Measurements from ENCODE around the gene SLC17A9.

The SLC17A9 gene

DNA sequence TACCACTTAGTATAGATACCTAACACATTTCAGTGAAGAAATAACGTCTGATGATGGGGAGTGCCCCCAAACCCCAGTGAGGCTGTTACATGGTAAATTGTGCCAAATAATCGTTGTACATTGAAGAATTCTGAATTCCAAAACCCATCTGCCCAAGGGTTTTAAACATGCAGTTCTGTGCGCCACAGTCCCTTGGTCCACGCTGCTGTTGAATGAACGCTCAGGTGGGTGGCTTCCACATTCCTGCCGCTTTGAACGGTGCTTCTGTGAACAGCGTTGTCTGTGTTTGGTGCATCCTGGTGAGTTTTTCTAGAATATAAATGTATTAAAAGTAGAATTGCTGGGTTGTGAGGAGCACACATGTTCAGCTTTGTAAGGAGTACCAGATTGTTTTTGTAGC, 11.6 kb upstream of the SLC17A9 start:
- DNase-seq: no peak

DNA sequence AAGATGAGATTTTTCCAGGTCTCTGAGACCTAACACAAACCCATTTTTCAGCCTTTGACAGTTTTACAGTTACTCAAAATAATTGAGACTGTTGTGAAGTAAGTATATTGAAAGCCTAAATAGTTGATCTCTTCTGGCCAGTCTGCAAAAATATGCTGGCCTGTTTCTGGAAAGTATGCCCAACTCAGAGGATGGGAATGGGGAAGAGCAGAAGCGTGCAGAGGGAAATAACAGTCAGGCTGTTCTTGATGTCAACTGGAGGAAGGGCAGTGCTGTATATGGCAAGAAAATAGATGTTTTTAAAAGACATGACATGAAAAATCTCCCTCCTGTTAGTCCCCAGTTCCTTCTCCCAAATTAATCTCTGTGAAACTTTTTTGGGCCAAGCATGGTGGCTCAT, 10.7 kb upstream of the SLC17A9 start:
- no peak for DNase-seq

DNA sequence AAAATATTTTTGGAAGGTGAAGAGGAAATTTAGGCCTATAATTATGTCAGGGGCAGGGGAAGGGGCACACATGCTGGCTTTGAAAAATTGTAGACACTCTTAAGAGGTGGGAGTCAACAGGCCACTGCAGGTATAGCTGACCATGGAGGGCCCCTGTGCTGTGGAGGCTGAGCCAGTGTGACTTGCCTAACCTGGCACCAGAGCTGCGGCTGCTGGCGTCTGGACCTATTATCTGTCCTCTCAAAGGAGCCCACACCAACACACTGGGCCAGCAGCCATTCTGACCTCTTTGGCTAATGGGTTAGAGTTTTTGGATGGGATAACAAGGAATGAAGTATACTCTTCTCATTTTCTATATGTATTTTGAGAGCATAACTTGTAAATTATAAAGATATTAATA, 10.1 kb upstream of the SLC17A9 start:
- no peak for DNase-seq

DNA sequence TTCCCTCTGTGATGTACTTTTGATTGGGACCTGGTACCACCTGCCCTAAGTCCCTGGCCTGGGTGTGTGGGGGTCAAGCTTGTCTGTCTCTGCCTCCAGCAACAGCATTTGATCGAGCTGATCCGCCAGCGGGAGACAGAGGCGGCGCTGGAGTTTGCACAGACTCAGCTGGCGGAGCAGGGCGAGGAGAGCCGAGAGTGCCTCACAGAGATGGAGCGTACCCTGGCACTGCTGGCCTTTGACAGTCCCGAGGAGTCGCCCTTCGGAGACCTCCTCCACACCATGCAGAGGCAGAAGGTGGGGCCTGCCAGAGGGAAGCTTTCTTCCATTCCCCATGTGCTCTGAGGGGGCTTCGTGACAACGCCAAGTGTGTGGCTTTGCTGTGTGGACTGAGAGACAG, 9.1 kb upstream of the SLC17A9 start:
- no peak for DNase-seq

DNA sequence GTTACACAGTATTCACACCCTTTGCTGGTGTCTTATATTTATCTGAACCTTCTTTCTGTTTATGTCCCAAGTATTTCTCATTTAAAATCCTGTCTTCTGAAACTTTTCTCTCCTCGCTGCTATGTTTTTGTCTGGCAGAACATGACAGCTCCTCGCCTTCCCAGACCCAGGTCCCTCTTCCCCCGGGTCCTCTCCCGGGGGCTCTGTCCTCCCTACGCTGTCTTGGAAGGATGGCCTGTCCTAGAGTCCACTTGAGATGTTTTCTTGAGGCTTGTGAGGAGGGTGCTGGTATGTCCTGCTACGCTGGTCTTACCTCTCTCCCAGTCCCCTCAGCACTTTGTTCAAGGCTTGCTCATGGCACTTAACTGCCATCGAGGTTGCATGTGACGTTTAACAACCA, 8.3 kb upstream of the SLC17A9 start:
- DNase-seq: no peak

DNA sequence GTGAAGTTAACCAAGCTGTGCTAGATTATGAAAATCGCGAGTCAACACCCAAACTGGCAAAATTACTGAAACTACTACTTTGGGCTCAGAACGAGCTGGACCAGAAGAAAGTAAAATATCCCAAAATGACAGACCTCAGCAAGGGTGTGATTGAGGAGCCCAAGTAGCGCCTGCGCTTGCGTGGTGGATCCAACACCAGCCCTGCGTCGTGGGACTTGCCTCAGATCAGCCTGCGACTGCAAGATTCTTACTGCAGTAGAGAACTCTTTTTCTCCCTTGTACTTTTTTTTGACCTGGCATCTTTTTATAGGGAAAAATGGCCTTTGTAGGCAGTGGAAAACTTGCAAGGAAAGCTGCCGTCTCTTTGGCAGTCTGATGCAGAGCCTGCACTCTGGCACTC, 7.8 kb upstream of the SLC17A9 start:
- DNase-seq: no peak

DNA sequence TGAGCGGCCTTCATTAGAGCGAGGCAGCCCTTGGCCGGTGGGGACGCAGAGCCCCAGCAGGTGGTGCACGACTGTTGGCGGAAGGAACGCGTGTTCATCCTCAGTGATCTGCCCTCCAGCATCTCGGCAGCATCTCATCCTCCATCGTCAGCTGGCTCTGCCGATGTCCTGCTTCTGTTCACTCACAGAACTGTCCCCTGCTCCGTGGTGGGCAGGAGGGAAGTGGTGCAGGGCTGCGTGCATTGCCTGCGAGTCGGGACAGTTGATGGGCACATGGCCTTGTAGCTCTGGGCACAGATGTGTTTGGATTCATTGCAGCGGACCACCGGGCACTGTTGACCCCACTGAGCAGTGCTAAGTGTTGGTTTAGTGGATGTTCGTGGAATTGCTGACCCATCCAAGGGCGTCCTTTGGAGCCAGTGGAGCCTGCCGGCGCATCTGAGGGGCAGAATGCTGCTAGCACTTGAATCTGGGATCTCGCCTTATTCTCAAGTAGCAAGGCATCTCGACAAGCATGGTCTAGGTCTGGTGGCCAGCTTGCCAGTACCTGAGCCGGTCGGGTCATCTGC, 6.7 kb upstream of the SLC17A9 start:
- no peak for DNase-seq

DNA sequence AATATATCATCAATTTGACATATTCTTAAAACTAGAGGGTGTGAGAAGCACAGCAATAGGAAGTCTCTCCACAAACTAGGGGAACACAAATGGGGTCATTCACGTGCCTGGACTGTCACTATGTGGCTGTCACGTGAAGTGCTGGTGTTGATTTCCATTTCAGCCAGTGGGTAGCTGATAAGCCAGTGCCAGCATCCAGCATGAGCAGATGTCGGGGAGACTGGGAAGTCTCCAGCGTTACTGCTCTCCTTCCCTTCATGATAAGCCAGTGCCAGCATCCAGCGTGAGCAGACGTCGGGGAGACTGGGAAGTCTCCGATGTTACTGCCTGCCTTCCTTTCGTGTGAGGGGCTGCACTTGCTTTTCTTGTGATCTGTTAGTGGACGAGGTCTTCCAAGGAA, 5.6 kb upstream of the SLC17A9 start:
- no peak for DNase-seq

DNA sequence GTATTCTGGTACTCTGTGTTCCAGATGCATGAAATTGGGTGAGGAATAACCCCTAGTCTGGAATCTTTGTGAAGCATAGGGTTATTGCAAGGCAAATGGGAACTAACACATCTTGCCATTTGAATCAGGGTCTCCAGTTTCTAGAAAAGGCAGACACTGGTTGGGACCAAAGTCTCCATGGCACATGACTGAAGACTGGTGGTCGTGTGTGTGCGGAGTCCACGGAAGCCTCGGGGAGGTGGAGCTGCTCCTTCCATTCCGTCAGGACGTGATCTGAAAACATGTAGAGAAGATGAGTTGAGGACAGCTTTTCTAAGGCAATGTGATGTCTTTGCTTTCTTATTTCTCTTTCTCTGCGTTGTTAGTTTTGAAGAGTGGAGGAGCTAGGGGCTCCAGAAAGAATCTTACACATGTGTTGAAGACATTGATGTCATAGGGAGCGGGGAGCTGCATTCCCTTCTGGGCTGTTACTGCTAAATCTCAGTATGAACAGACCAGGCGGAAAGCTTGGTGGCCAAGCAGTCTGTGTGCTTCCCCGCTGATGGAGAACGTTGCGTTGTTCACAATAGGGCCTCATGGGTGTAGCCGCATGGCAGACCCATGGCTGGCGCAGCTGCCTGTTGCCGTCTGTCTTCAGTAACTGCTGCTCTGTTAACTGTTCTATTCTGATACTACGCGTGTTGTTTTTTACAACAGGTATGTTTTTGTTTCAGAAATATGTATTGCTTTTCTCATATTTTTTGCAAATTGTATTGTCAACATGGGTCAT, 4.8 kb upstream of the SLC17A9 start:
- DNase-seq: no peak

DNA sequence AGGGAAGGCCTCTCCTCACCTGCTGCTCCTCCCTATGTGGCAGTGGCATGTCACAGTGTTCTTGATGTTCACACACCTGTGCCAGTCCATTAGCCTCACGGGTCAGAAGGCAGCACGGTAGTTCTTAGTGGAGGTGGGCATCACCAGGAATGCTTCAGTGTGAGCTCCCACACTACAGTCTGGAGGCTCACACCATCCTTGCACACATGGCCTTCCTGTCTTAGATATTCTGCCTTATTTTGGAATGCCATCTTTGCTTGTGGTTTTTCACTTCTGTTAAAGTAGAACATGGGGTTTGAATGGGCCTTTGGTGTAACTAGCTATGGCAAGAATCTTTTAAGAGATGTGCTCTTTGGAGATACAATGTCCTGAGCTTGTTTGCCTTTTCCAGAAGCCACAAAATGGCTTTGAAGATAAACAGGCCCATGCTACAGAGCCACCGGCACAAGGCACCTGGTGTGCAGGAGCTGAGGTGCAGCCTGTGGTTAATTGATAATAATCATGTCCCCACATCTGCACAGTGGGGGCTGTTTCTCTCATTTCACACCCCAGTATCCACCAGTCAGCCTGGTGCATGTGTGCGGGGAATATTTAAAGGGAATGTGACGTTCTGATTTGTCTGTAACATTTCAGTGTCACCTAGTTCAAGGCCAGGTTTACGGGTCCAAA, 3.2 kb upstream of the SLC17A9 start:
- DNase-seq: no peak

DNA sequence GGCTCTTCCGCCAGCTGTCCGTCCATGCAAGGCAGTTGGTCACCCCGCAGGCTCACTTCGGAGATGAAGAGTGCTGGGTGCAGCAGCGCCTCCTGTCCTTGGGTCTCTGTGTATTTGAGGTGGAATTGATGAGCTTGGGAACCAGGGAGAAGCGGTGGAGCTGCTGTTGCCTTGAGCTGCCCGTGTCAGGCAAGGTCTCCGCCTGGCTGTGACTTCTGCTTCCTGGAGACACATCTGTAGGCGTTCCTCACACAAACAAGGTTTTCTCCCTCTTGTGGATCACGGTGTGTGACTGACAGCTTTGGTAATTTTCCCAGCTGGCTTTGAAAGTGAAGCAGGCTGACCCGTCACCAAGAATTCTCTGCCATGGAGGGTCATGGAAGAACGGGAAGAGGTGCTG, 2.5 kb upstream of the SLC17A9 start:
- no peak for DNase-seq

DNA sequence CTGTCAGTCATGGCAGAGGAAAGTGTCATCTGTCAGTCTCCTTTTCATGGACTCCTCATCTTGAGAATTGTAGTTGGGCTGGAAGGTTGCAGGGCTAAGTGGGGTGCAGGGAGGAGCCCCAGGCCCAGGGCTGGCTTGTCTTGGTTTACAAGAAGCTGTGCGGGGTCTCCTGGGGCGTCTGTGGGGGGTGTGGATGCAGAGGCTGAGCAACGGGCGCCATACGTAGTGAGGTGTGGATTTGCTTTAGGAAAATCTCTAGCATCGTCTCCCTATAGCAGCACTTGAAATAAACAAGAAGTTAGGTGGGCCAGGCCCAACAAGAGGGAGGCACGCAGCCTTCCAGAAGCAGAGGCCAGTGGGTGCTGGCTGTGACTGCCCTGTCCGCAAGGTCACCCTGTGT, 1.8 kb upstream of the SLC17A9 start:
- DNase-seq: no peak

DNA sequence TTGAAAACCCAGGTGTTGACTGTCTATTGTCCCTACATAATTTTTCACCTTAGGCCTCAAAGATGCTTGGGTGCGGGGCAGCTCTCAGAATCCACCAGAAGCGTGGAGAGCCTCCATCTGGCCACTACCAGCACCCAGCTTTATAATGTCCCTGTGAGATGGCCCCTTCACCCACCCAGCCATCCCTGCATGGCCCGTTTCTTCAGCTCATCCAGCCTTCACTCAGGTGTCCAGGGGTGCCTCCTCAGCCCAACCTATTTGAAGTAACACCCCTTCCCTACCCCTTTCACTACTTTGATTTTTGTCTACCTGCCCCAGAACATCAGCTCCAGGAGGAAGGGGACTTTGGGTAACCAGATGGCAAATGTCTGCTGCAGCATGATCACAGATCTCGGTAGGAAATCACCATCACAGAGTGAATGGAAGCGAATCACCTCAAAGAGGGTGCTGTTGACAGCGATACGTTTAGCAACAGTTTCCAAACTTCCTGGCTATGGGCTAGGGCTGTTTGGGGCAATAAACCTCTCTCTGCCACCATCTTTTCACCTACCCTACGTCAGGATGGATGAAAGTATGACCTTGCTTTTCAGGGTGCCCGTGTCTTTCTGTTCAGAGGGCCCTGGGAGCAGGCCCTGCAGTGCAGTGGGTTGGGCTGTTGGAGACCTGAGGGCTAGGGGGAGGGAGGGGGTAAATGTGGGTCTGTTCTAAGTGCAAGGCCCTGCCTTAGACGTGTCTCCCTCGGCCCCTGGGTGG, 1.2 kb upstream of the SLC17A9 start:
- no peak for DNase-seq

DNA sequence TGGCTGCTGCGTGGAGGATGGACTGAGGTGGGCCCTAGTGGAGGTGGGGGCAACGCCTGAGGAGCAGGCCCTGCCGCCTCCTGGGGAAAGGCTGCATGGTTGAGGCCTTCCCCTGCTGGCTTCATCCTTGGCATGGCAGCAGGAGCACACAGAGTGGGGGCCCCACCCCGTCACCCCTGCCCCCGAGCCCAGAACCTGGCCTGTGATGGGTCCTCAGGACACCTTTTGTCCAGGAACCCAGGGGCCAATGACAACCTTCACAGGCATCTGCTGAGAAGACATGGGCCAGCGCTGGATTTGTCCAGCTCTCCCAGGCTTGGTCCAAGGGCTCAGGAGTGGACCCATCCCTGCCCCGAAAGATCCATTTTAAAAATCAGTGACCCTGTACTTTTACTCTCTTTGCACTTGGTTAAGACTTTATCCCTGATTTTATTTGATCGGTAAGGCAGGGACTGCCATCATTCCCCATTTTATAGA, 575 bp upstream of the SLC17A9 start:
- no peak for DNase-seq

DNA sequence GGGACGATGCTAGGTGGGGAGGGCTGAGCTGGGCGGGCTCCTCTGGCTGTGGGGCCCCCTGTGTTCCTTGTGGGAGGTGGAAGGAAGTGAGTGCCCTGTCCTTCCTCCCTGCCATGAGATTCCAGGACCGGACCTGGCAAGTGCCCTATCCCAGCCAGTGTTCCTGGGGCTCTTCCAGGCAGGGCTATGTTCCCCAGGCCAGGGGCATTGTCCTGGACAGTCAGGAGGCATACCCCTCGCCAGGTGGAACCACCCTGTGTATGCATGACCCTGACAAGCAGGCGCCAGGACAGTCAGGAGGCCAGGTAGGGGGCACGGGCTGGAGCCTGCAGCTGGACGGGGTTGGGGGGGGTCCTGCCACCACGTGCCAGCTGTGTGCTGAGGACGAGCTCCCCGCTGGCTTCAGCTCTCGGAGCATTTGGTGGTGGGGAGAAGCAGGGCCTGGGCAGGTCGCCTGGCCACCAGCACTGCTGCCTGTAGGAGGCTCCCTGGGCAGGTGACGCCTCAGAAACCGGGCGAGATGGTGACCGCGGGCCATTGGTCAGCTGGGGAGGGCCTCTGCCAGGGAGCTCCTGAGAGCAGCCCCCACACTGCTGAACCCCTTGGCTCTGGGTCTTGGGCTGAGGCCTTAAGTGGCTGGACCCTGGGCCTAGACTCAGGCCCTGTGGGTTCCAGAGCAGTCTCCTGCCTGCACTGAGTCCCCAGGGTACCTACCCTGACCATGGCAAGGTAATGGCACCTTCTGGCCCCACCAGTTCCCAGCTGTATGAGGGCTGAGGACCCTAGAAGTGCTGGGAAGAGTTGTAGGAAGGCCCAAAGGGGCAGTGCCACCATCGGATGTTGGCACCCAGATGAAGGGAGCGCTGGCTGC, 694 bp downstream of the SLC17A9 start:
- no peak for DNase-seq

DNA sequence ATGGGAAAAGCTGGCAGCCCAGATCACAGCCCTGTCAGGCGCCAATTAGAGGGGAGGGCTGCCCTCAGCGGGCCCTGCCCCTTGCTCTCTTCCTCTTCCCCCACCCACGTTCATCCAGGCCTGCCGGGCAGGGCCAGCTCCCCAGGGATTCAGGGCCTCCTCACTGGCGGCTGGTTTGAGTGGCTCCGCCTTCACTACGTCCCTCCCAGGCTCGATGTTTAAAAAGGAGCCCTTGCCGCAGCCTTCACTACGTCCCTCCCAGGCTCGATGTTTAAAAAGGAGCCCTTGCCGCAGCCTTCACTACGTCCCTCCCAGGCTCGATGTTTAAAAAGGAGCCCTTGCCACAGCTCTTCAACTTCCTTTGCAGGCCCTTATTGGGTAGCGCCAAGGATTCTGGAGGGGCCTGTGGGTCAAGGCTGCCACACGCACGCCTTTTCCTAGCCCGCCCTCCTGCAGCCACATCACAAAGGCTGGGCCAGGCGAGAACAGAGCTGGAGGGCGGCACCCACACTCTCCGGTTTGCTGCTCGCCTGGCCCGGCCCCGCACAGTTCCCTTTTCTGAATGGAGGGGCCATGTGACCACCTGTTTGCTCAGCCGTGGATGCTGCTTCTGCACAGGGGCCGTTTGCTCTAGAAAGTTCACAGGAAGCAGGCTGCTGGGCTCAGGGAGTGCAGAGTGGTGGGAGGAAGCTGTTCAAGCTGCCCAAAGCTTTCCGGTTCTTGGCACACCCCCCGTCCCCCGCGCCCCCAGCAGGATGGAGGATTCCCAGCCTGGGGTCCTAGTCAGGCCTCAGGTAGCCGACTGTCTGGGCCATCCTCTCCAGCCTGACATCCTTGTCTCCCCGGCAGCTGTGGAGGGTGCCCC, 1.6 kb downstream of the SLC17A9 start:
- DNase-seq: peak; percentile 13 to 26

DNA sequence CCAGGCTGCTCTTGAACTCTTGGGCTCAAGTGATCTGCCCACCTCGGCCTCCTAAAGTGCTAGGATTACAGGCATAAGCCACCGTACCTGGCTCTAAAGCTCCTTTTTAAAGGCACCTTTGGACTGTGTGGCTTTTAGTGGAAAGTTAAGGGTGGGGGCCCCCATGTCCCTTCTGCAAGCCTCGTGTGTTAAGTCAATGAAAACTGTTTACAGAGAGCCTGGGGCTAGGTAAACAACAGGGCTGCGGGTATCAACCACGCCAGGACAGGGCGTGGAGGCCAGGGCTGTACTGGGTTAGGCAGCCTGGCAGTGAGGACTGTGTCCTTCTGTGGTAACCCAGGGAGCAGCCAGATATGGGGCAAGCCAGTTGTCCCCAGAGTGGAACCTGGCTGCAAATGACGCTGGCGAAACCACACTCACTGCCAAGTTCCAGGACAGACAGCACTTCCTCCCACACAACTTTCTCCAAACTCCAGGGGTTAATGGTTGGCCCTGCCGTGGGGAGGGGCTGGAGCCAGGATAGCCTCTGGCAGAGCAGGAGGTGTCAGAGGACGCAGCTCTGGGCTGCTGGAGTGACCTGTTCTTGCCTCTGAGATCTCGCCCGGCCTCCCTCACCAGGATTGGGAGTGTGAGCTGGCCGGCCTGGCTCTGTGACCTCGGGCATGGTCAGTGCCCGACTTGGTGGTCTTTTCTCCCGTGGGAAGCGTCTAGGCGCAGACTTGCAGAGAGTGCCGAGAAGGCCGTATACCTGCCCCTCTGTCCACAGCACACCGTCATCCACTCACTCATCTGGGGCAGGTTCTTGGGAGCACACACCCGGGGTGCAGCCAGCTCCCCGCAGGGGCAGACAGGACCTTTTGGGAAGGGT, 3.2 kb downstream of the SLC17A9 start:
- no peak for DNase-seq

DNA sequence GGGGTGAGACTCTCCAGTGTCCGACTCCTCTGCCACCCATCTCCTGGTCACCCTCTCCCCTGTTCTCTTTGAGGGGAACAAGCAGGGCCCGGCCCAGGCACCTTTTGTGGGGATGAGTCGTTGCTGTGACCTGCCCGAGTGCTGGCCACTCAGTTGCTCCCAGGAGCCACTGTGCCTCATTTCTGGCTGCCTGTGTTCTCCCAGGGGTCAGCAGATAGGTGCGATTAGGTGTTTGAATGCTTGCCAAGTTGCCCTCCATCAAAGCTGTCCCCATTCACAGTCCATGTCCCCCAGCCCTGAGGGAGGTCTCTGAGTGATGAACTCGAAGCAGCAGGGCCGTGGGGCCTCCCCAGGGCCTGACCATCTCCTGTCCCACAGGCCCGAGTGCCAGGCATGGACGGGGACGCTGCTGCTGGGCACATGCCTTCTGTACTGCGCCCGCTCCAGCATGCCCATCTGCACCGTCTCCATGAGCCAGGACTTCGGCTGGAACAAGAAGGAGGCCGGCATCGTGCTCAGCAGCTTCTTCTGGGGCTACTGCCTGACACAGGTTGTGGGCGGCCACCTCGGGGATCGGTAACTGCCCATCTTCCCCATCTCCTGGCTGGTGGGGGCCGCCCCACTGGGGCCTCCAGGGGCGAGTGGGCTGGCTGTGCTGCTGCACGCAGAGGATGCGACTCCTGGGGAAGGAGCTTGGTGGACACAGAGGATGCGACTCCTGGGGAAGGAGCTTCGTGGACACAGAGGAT, 4.1 kb downstream of the SLC17A9 start:
- DNase-seq: no peak
